Measurements from ENCODE around the gene HSPBP1. TPM values are rescaled to one million over a fixed set of nuclear protein-coding genes. Genes with fewer than 3 reads are reported as not detected.

The HSPBP1 gene
- total RNA-seq, 1 donor from 2014 or later = 15.0 TPM

GRCh38 chr19:55309448-55309847 lies 29.5 kb upstream of the HSPBP1 start:
- peaks cover 2% of the 10 kb centered on the region for H4K20me1 ChIP-seq (ENCODE audit: low read depth)
- H3K36me3 Mint-ChIP-seq = peaks cover 36% of the 10 kb centered on the region
- H3K9ac ChIP-seq = no peak overlapping the region
- H3K27ac Mint-ChIP-seq = no peak overlapping the region
- peaks cover 13% of the 10 kb centered on the region for H3F3A ChIP-seq (ENCODE audit: low read depth)
- TF ChIP-seq EZH2phosphoT487 (IDR thresholded peaks at IDR 0.05) (no peak), CTCF (IDR thresholded peaks at IDR 0.05) (no peak), EZH2 (IDR thresholded peaks at IDR 0.05) (no peak)
- H3K4me2 ChIP-seq = no peak overlapping the region
- H3K79me2 ChIP-seq (ENCODE audit: low read depth) = no peaks in the 10 kb centered on the region
- no peaks in the 10 kb centered on the region for H3K27me3 ChIP-seq
- no peak for DNase-seq (ENCODE audit: low spot score)
- peaks cover 2% of the 10 kb centered on the region for H3K9me3 Mint-ChIP-seq
- no peak overlapping the region for H3K4me3 Mint-ChIP-seq
- H3K4me1 Mint-ChIP-seq = peaks cover 15% of the 10 kb centered on the region
- H3K27me3 Mint-ChIP-seq (ENCODE audit: insufficient read depth, low read depth) = peaks cover 7% of the 10 kb centered on the region
- no peaks in the 10 kb centered on the region for H3K9me3 ChIP-seq (ENCODE audit: low read depth)
- no peaks in the 10 kb centered on the region for H3K4me1 ChIP-seq
- no peak overlapping the region for H2AFZ ChIP-seq (replicated peaks)
- no peaks in the 10 kb centered on the region for H3K36me3 ChIP-seq
- no peak overlapping the region for H3K4me3 ChIP-seq
- no peak overlapping the region for H3K27ac ChIP-seq

- Histone ChIP-seq H3K27me3 (no peaks in the 10 kb centered on the region), H3K4me1 (no peaks in the 10 kb centered on the region), H3F3A (ENCODE audit: low read depth) (peaks cover 10% of the 10 kb centered on the region), H3K27ac (no peak overlapping the region), H3K4me3 (no peak overlapping the region), H2AFZ (replicated peaks) (no peak overlapping the region), H3K79me2 (ENCODE audit: low read depth) (no peaks in the 10 kb centered on the region), H3K9me3 (ENCODE audit: low read depth) (no peaks in the 10 kb centered on the region), H4K20me1 (ENCODE audit: low read depth) (peaks cover 2% of the 10 kb centered on the region), H3K4me2 (no peak overlapping the region), H3K36me3 (no peaks in the 10 kb centered on the region), H3K9ac (no peak overlapping the region)
- H3K4me3 Mint-ChIP-seq = peak overlapping the region; percentile 43
- no peak overlapping the region for H3K27ac Mint-ChIP-seq
- peaks cover 41% of the 10 kb centered on the region for H3K36me3 Mint-ChIP-seq
- TF ChIP-seq EZH2phosphoT487 (IDR thresholded peaks at IDR 0.05) (no peak), CTCF (IDR thresholded peaks at IDR 0.05) (no peak), EZH2 (IDR thresholded peaks at IDR 0.05) (no peak)
- peaks cover 3% of the 10 kb centered on the region for H3K27me3 Mint-ChIP-seq (ENCODE audit: insufficient read depth, low read depth)
- peaks cover 10% of the 10 kb centered on the region for H3K4me1 Mint-ChIP-seq
- DNase-seq (ENCODE audit: low spot score) = no peak
- peaks cover 2% of the 10 kb centered on the region for H3K9me3 Mint-ChIP-seq
Measured at GRCh38 chr19:55308281-55308680, 28.4 kb upstream of the HSPBP1 start.

GRCh38 chr19:55306712-55307111 lies 26.8 kb upstream of the HSPBP1 start:
- Mint-ChIP-seq H3K27me3 (ENCODE audit: insufficient read depth, low read depth) (no peaks in the 10 kb centered on the region), H3K9me3 (peaks cover 2% of the 10 kb centered on the region), H3K4me3 (no peak overlapping the region), H3K27ac (no peak overlapping the region), H3K36me3 (peaks cover 40% of the 10 kb centered on the region), H3K4me1 (peaks cover 11% of the 10 kb centered on the region)
- Histone ChIP-seq H3K36me3 (no peaks in the 10 kb centered on the region), H3K4me1 (peaks cover 4% of the 10 kb centered on the region), H3F3A (ENCODE audit: low read depth) (peaks cover 7% of the 10 kb centered on the region), H3K79me2 (ENCODE audit: low read depth) (no peaks in the 10 kb centered on the region), H3K27ac (no peak overlapping the region), H4K20me1 (ENCODE audit: low read depth) (peaks cover 2% of the 10 kb centered on the region), H3K4me2 (no peak overlapping the region), H3K9me3 (ENCODE audit: low read depth) (no peaks in the 10 kb centered on the region), H2AFZ (replicated peaks) (no peak overlapping the region), H3K9ac (no peak overlapping the region), H3K27me3 (no peaks in the 10 kb centered on the region), H3K4me3 (no peak overlapping the region)
- TF ChIP-seq EZH2phosphoT487 (IDR thresholded peaks at IDR 0.05) = no peak
- TF ChIP-seq EZH2 (IDR thresholded peaks at IDR 0.05) = no peak
- TF ChIP-seq CTCF (IDR thresholded peaks at IDR 0.05) = no peak
- DNase-seq (ENCODE audit: low spot score) = no peak

Data from neural progenitor cell (in vitro differentiated cells).